Mucosa of rectum (tissue), 2 donors: Measurements from ENCODE around the gene AKAP7.

Experiments used
- H3K27ac ChIP-seq, 2 donors: one replicate each; pipeline ENCODE4 v1.7.0; 2013; ENCODE audit warnings: inconsistent platforms in 2 of 2, low read depth in 2 of 2, low read length in 2 of 2
- H3K27me3 ChIP-seq, 2 donors: one replicate each; pipeline ENCODE4 v1.7.0; 2013; ENCODE audit warnings: low read length in 2 of 2; ENCODE audit not compliant: control insufficient read depth in 2 of 2, insufficient read depth in 2 of 2
- H3K36me3 ChIP-seq, 2 donors: one replicate each; pipeline ENCODE4 v1.7.0; 2013; ENCODE audit warnings: low read length in 2 of 2; ENCODE audit not compliant: control insufficient read depth in 2 of 2, insufficient read depth in 2 of 2
- H3K4me1 ChIP-seq, 2 donors: one replicate each; pipeline ENCODE4 v1.7.0; 2013; ENCODE audit warnings: low read length in 2 of 2, mild to moderate bottlenecking in 1 of 2; ENCODE audit not compliant: control insufficient read depth in 2 of 2, insufficient read depth in 2 of 2
- H3K4me3 ChIP-seq, 2 donors: one replicate each; pipeline ENCODE4 v1.7.0; 2013; ENCODE audit warnings: low read length in 2 of 2
- H3K9ac ChIP-seq, 2 donors: one replicate each; pipeline ENCODE4 v1.7.0; 2013; ENCODE audit warnings: low read length in 2 of 2, low read depth in 1 of 2, mild to moderate bottlenecking in 1 of 2
- H3K9me3 ChIP-seq, 2 donors: one replicate each; pipeline ENCODE4 v1.7.0; 2013; ENCODE audit warnings: low read length in 2 of 2; ENCODE audit not compliant: control insufficient read depth in 2 of 2
- donor health status: healthy.
- donor health status: Normal muscosa, but diverticular disease.

Gene AKAP7

DNA sequence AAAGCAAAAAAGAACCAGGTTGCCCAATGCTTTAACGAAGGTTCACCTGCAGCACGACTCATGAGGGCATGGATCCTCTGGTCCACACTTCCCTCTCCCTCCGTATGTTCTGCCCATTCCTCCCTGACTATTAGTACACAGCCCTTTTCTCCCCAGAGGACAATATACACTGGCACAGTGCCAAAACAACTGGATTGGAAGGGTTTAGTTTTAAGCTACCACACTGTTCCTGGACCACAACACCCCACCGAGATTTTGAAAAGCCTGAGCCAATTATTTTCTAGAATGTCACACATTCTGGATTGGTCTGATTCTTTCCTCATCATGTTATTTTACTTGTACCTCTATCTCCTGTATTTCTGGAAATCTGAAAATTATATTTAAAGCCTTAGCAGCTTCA lies 2.9 kb upstream of the AKAP7 start:
- Histone ChIP-seq H3K9me3 (no peaks in the 10 kb centered on the region), H3K27ac (no peak overlapping the region), H3K27me3 (no peaks in the 10 kb centered on the region), H3K9ac (no peak overlapping the region), H3K4me1 (peaks cover 0 to 9% of the 10 kb centered on the region in 2 donors), H3K36me3 (no peaks in the 10 kb centered on the region), H3K4me3 (no peak overlapping the region)

GRCh38 chr6:131134220-131134979 lies 867 bp upstream of the AKAP7 start:
- H3K27me3 ChIP-seq, result no peaks in the 10 kb centered on the region
- no peaks in the 10 kb centered on the region for H3K9me3 ChIP-seq
- H3K36me3 ChIP-seq, result no peaks in the 10 kb centered on the region
- peaks cover 0 to 9% of the 10 kb centered on the region in 2 donors for H3K4me1 ChIP-seq
- peak overlapping the region in 1 of 2 donors; percentile 73 for H3K4me3 ChIP-seq
- H3K27ac ChIP-seq, result peak overlapping the region in 1 of 2 donors; percentile 81
- peak overlapping the region; percentile 76 to 82 for H3K9ac ChIP-seq

DNA sequence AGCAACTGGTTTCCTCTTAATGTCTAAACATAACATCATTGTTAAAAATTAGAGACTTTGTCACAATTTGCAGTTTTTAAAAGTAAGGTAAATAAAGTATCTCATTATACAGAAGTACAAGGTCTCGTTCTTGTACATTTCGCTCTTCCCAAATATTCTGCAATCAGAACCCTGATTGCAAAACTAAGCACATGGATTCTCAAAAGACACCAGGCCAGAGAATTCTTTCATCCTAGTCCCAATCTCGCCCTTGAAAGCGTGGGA lies 355 bp upstream of the AKAP7 start:
- Histone ChIP-seq H3K9me3 (no peaks in the 10 kb centered on the region), H3K36me3 (no peaks in the 10 kb centered on the region), H3K4me3 (peak overlapping the region; percentile 73 to 83), H3K27ac (peak overlapping the region; percentile 81), H3K27me3 (no peaks in the 10 kb centered on the region), H3K4me1 (peaks cover 0 to 9% of the 10 kb centered on the region in 2 donors), H3K9ac (peak overlapping the region; percentile 76 to 82)

DNA sequence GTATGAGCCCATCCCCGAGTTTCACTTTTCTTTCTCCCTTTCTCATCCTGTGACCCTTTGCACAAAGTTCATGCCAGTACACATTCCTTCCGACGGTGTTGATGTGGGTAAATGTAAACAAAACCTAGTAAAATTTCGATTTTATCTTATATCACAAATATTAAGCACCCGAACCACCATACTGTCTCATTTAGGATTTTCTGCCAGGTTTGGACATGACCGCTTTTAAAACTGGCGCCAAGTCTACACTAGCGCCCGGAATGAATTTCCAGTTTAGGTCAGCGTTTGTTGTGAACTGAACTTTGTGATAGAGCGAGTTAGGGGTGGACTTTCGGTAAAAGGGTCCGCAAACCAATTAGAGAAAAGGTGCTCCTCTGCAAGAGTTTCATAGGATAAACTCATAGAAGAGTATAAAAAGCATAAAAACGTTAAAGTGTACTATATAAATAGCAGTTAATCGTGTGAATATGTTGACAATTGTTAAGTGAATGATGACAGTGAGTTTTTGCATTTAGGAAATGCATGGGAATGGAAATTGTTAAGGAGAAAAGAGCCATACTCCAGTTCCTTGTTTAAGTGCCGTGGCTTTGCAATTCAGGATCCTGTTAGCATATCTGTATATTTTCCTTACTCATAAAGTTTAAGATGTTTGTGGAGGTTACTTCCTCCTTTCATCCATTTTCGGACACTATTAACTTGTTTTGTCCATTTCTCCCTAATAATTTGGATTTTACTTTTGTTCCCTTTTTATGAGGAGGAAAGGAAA lies 937 bp downstream of the AKAP7 start:
- H3K9ac ChIP-seq, result peak overlapping the region; percentile 61 to 82
- H3K27ac ChIP-seq, result peak overlapping the region; percentile 81
- peaks cover 0 to 9% of the 10 kb centered on the region in 2 donors for H3K4me1 ChIP-seq
- H3K4me3 ChIP-seq, result peak overlapping the region; percentile 83 to 86
- H3K36me3 ChIP-seq, result no peaks in the 10 kb centered on the region
- no peaks in the 10 kb centered on the region for H3K27me3 ChIP-seq
- no peaks in the 10 kb centered on the region for H3K9me3 ChIP-seq

GRCh38 chr6:131139599-131139998 lies 4.3 kb downstream of the AKAP7 start:
- no peaks in the 10 kb centered on the region for H3K9me3 ChIP-seq
- H3K4me3 ChIP-seq, result no peak overlapping the region
- H3K27me3 ChIP-seq, result no peaks in the 10 kb centered on the region
- no peaks in the 10 kb centered on the region for H3K36me3 ChIP-seq
- H3K9ac ChIP-seq, result no peak overlapping the region
- H3K27ac ChIP-seq, result no peak overlapping the region
- peaks cover 0 to 9% of the 10 kb centered on the region in 2 donors for H3K4me1 ChIP-seq

DNA sequence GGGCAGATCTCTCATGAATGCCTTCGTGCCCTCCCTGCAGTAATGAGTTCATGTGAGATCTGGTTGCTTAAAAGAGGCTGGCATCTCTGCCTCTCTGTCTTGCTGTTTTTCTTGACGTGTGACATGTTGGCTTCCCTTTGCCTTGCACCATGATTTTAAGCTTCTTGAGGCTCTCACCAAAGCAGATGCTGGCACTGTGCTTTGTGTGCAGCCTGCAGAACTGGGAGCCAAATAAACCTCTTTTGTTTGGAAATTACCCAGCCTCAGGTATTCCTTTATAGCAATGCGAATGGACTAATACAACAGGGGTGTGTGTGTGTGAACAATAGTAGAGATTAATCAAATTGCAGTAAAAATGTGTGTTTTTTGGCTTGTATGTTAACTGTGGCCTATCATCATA lies 8.1 kb downstream of the AKAP7 start:
- H3K4me3 ChIP-seq, result no peak overlapping the region
- no peaks in the 10 kb centered on the region for H3K9me3 ChIP-seq
- peaks cover 0 to 3% of the 10 kb centered on the region in 2 donors for H3K36me3 ChIP-seq
- no peak overlapping the region for H3K27ac ChIP-seq
- no peaks in the 10 kb centered on the region for H3K27me3 ChIP-seq
- no peak overlapping the region for H3K9ac ChIP-seq
- no peaks in the 10 kb centered on the region for H3K4me1 ChIP-seq

DNA sequence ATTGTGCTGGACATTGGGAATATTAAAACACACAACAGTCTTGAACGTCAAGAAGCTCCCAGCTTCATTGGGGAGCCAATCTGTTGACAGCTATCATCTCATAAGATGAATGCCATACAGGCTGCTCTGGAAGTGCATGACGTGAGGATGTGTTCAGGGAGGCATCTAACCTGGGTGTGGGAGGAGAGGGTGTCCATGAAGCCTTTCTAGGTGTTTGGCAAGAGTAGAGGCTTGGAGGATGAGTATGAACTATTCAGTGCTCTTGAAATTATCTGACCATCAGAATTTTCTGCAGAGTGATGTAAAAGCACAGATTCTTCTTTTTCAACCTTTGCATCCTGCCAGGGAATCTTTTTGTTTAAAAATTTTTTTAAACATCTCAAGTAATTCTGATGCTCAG lies 11.6 kb downstream of the AKAP7 start:
- Histone ChIP-seq H3K4me3 (no peak overlapping the region), H3K36me3 (peaks cover 0 to 3% of the 10 kb centered on the region in 2 donors), H3K4me1 (no peaks in the 10 kb centered on the region), H3K27ac (no peak overlapping the region), H3K9me3 (no peaks in the 10 kb centered on the region), H3K9ac (no peak overlapping the region), H3K27me3 (no peaks in the 10 kb centered on the region)

DNA sequence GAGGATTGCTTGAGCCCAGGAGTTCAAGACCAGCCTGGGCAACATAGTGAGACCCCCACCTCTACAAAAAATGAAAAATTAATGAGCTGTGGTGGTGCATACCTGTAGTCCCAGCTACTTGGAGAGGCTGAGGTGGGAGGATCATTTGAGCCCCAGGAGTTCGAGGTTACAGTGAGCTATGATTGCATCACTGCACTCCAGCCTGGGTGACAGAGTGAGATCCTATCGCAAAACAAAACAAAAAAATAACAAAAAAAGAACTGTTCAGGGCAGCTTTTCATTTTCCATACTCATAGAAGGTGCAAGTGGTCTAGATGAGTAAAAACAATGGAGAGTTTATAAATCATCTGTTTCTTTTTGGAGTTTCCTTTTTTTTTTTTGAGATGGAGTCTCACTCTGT lies 21.1 kb downstream of the AKAP7 start:
- H3K4me1 ChIP-seq, result no peaks in the 10 kb centered on the region
- H3K27ac ChIP-seq, result no peak overlapping the region
- no peaks in the 10 kb centered on the region for H3K36me3 ChIP-seq
- no peaks in the 10 kb centered on the region for H3K9me3 ChIP-seq
- H3K27me3 ChIP-seq, result no peaks in the 10 kb centered on the region
- no peak overlapping the region for H3K9ac ChIP-seq
- no peak overlapping the region for H3K4me3 ChIP-seq

DNA sequence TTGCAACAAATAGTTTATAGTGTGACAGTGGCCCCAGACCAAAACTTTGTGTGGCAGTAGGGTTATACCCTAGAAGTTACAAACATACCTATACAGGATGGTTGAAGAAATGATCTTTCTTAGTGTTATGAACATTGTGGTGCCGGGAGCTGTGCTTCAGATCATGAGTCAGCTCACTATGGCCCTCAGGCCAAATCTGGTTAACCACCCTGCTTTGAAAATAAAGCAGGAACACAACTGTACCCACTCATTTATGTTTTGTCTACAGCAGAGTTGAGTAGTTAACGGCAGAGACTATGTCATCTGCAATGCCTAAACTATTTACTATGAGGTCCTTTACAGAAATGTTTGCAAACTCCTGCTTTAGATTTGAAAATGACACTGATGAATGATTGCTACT lies 24.3 kb downstream of the AKAP7 start:
- H3K9me3 ChIP-seq, result no peaks in the 10 kb centered on the region
- H3K27me3 ChIP-seq, result no peaks in the 10 kb centered on the region
- H3K4me3 ChIP-seq, result no peak overlapping the region
- no peak overlapping the region for H3K9ac ChIP-seq
- no peaks in the 10 kb centered on the region for H3K4me1 ChIP-seq
- no peak overlapping the region for H3K27ac ChIP-seq
- peaks cover 0 to 3% of the 10 kb centered on the region in 2 donors for H3K36me3 ChIP-seq

- no peaks in the 10 kb centered on the region for H3K4me1 ChIP-seq
- H3K4me3 ChIP-seq, result no peak overlapping the region
- no peak overlapping the region for H3K9ac ChIP-seq
- H3K27me3 ChIP-seq, result no peaks in the 10 kb centered on the region
- no peaks in the 10 kb centered on the region for H3K9me3 ChIP-seq
- no peak overlapping the region for H3K27ac ChIP-seq
- peaks cover 0 to 3% of the 10 kb centered on the region in 2 donors for H3K36me3 ChIP-seq
These were observed 25.0 kb downstream of the AKAP7 start for GRCh38 chr6:131160254-131160758.
